PC-9 (cell line): ENCODE results near the gene CDH20. TPM values are rescaled to one million over a fixed set of nuclear protein-coding genes. Genes with fewer than 3 reads are reported as not detected.

ENCODE experiments used
- BruUV-seq: library from RNA; stranded (reverse); fragments of 400-500 nt; replicated peaks from 2 replicates; lab custom pipeline; 2021; lab: Mats Ljungman, UMichigan
- CTCF ChIA-PET: fragments of 300-600 bp; sonication (Branson Sonifier 250); formaldehyde crosslinking; loops from one replicate; lab custom pipeline; 2022; ENCODE audit warnings: antibody characterized with exemption; lab: Charles Lee
- POLR2A ChIA-PET: fragments of 300-600 bp; sonication (Branson Sonifier 250); formaldehyde crosslinking; loops from one replicate; lab custom pipeline; 2022; ENCODE audit warnings: antibody characterized with exemption; ENCODE audit not compliant: unreplicated experiment; lab: Charles Lee
- DNase-seq, 2 experiments: peaks; one replicate each; pipeline versions ENCODE4 v3.0.0 to v3.0.0-alpha.2; 2015 to 2022; ENCODE audit warnings: mixed read lengths in 1 of 2
- H2AFZ ChIP-seq: fragments of 200-600 bp; sonication (generic); 2 replicates; pipeline ENCODE4 v1.8.1; 2017; ENCODE audit warnings: antibody characterized with exemption
- H3F3A ChIP-seq: fragments of 200-600 bp; sonication (generic); 2 replicates; pipeline ENCODE4 v1.8.1; 2017; ENCODE audit warnings: antibody characterized with exemption, mild to moderate bottlenecking, low read depth; ENCODE audit not compliant: insufficient read depth
- H3K27ac ChIP-seq: fragments of 200-600 bp; sonication (generic); 2 replicates; pipeline ENCODE4 v1.6.1; 2016; ENCODE audit warnings: mixed run types
- H3K27me3 ChIP-seq: fragments of 200-600 bp; sonication (generic); 2 replicates; pipeline ENCODE4 v1.6.1; 2016; ENCODE audit warnings: low read depth, mixed run types; ENCODE audit not compliant: insufficient read depth
- H3K36me3 ChIP-seq: fragments of 200-600 bp; sonication (generic); 2 replicates; pipeline ENCODE4 v1.6.1; 2016; ENCODE audit warnings: low read depth, mixed run types
- H3K4me1 ChIP-seq: fragments of 200-600 bp; sonication (generic); replicated peaks from 2 replicates; pipeline ENCODE4 v1.6.1; 2016; ENCODE audit warnings: mixed run types; ENCODE audit not compliant: insufficient read depth
- H3K4me2 ChIP-seq: fragments of 200-600 bp; sonication (generic); 2 replicates; pipeline ENCODE4 v1.6.1; 2017; ENCODE audit warnings: mixed run types
- H3K4me3 ChIP-seq: fragments of 200-600 bp; sonication (generic); 2 replicates; pipeline ENCODE4 v1.6.1; 2016; ENCODE audit warnings: mixed run types
- H3K79me2 ChIP-seq: fragments of 200-600 bp; sonication (generic); 2 replicates; pipeline ENCODE4 v1.6.1; 2017; ENCODE audit warnings: low read depth, mixed run types
- H3K9me2 ChIP-seq: fragments of 200-600 bp; sonication (generic); 2 replicates; pipeline ENCODE4 v1.8.1; 2017; ENCODE audit warnings: mild to moderate bottlenecking; ENCODE audit not compliant: insufficient read depth
- H3K9me3 ChIP-seq: fragments of 200-600 bp; sonication (generic); 2 replicates; pipeline ENCODE4 v1.8.1; 2016; ENCODE audit warnings: low read depth; ENCODE audit not compliant: insufficient read depth
- H4K20me1 ChIP-seq: fragments of 200-600 bp; sonication (generic); 2 replicates; pipeline ENCODE4 v1.8.1; 2017; ENCODE audit not compliant: insufficient read depth
- EZH2 ChIP-seq: fragments of 200-600 bp; sonication (generic); IDR thresholded peaks from 2 replicates; pipeline ENCODE4 v1.8.0; 2017; ENCODE audit warnings: antibody characterized with exemption, low read depth
- intact Hi-C: fragments of 100-400 bp; cut with micrococcal nuclease; formaldehyde crosslinking; loops from one replicate; pipeline ENCODE4 v1.10.0; 2022; ENCODE audit not compliant: unreplicated experiment
- total RNA-seq: library from RNA; stranded (reverse); gene quantifications from 2 replicates; pipeline ENCODE4 v1.2.3, GENCODE V29; 2021
- TF ChIP-seq, protein P1 (sequence below): fragments of 200-600 bp; sonication (generic); conservative IDR thresholded peaks from 2 replicates; pipeline ENCODE4 v1.6.1; 2017; ENCODE audit warnings: mixed run types, antibody characterized with exemption, mild to moderate bottlenecking, moderate library complexity

Gene CDH20
- total RNA-seq, 1 experiment from 2014 or later: not detected

DNA sequence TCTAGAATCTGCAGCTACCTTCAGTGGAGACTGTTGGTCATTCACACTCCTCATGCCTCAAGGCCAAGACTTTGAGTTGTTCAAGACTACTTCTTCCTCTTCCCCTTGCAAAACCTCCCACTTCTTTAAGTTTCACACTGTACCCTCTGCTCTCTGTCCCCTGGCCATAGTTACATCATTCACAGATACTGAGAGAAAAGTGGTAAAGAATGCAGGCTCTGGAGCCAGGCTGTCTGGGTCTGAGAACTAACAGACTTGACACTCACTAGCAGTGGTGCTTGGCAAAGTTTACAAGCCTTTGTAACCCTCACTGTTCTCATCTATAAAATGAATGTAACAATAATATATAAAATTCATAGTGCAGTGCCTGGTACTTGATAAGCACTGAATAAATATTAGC, 61.8 kb downstream of the CDH20 start:
- CTCF ChIA-PET: no interaction called here
- POLR2A ChIA-PET: no interaction called here
- Histone ChIP-seq H4K20me1 (no peaks in the 10 kb centered on the region), H3K9me2 (no peaks in the 10 kb centered on the region), H3K79me2 (no peaks in the 10 kb centered on the region), H3K27ac (no peak overlapping the region), H3K4me1 (no peaks in the 10 kb centered on the region), H3F3A (no peaks in the 10 kb centered on the region), H3K27me3 (no peaks in the 10 kb centered on the region), H3K36me3 (no peaks in the 10 kb centered on the region), H2AFZ (no peak overlapping the region), H3K9me3 (no peaks in the 10 kb centered on the region), H3K4me2 (no peak overlapping the region), H3K4me3 (no peak overlapping the region)
- DNase-seq: no peak
- BruUV-seq: no TSS peak
- intact Hi-C loops: no loop called here
- TF ChIP-seq, protein P1, sequence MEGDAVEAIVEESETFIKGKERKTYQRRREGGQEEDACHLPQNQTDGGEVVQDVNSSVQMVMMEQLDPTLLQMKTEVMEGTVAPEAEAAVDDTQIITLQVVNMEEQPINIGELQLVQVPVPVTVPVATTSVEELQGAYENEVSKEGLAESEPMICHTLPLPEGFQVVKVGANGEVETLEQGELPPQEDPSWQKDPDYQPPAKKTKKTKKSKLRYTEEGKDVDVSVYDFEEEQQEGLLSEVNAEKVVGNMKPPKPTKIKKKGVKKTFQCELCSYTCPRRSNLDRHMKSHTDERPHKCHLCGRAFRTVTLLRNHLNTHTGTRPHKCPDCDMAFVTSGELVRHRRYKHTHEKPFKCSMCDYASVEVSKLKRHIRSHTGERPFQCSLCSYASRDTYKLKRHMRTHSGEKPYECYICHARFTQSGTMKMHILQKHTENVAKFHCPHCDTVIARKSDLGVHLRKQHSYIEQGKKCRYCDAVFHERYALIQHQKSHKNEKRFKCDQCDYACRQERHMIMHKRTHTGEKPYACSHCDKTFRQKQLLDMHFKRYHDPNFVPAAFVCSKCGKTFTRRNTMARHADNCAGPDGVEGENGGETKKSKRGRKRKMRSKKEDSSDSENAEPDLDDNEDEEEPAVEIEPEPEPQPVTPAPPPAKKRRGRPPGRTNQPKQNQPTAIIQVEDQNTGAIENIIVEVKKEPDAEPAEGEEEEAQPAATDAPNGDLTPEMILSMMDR: no peak
- no peak for TF ChIP-seq EZH2

DNA sequence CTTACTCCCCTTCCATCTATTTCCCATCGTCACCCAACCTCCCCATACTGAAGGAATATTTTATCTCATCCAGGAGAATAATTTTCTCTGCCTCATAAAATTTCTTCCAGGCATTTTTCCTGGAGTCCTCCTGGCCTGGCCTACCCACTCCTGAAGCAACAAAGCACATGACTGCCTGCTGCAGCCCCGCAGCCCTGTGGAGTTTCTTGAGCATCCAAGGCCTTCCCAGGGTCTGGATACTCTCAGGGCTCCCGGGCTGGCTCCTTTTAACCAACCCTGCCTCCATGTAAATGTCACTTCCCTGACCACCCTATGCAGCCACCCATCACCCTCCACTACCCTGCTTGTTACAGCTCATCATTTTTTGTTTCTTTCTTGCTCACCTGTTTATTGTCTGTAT, 64.0 kb downstream of the CDH20 start:
- ChIA-PET CTCF (no interaction called here), POLR2A (no interaction called here)
- Histone ChIP-seq H3K36me3 (no peaks in the 10 kb centered on the region), H3K4me1 (no peaks in the 10 kb centered on the region), H2AFZ (no peak overlapping the region), H4K20me1 (no peaks in the 10 kb centered on the region), H3K27ac (no peak overlapping the region), H3F3A (no peaks in the 10 kb centered on the region), H3K9me2 (no peaks in the 10 kb centered on the region), H3K27me3 (no peaks in the 10 kb centered on the region), H3K79me2 (no peaks in the 10 kb centered on the region), H3K4me3 (no peak overlapping the region), H3K9me3 (no peaks in the 10 kb centered on the region), H3K4me2 (no peak overlapping the region)
- intact Hi-C loops: no loop called here
- no peak for DNase-seq
- BruUV-seq: no TSS peak
- TF ChIP-seq, protein P1: no peak
- no peak for TF ChIP-seq EZH2

DNA sequence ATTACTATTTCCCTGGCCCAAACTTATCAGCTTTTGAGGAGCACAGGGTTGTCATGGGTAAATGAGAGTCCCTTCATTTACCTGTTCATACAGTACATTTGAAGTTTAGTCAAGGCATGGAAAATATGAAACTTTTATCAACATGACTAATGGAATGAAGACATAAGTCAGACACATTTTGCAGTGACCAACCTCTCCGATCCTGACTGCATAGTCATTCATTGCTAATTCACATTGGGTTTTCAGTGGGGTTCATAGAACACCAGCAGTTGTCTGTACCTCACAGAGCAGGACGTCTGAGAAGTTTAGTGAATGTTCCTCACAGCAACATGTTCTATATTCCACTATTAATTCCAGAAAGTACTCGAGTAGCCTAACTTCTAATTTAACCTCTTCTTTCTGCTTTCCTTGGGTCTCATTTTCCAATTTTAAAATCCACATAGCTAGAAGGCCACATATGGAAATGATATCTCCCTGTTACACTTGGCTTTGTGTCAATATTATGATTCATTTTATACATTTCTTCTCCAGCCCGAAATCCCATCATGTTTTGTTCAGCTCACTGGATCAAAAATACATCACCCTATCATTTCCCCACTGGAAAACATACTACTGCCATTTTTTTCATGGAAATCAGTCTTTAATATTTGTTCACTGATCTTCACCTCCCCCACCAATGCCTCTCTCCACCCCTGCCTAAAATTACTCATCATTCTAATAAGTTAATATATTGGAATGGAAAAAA, 65.9 kb downstream of the CDH20 start:
- Histone ChIP-seq H3F3A (no peaks in the 10 kb centered on the region), H3K27ac (no peak overlapping the region), H3K36me3 (no peaks in the 10 kb centered on the region), H3K9me2 (no peaks in the 10 kb centered on the region), H3K9me3 (no peaks in the 10 kb centered on the region), H3K27me3 (no peaks in the 10 kb centered on the region), H3K4me2 (no peak overlapping the region), H3K4me1 (no peaks in the 10 kb centered on the region), H3K4me3 (no peak overlapping the region), H2AFZ (no peak overlapping the region), H3K79me2 (no peaks in the 10 kb centered on the region), H4K20me1 (no peaks in the 10 kb centered on the region)
- DNase-seq: no peak
- CTCF ChIA-PET: no interaction called here
- no TSS peak for BruUV-seq
- TF ChIP-seq EZH2: no peak
- TF ChIP-seq, protein P1: no peak
- POLR2A ChIA-PET: no interaction called here
- intact Hi-C loops: no loop called here
